ENCODE measurements around the gene NXPH1.

The NXPH1 gene

DNA sequence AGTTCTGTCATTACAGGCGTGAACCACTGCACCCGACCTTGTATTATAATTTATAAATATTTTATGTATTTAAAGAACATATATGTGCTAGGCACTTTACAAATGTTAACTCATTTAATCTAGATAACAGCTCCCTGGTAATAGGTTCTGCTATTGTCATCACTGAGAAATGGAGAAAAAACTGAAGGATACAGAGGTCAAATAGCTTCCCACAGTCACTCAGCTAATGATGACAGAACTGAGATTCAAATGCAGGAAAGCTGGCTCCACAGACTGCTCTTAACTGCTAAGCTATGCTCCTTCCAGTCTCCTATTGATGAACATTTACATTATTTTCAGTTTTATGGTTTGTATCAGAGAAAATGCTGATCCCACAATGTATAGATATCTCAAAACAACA, 28.9 kb downstream of the NXPH1 start:
- Histone ChIP-seq H3K4me3 (ENCODE audit: low read depth, low read length, poor library complexity, severe bottlenecking) (no peak overlapping the region), H3K79me2 (ENCODE audit: insufficient read depth, low read length) (no peaks in the 10 kb centered on the region), H3K9ac (ENCODE audit: low read length) (no peak overlapping the region), H4K20me1 (ENCODE audit: insufficient read depth, low read length) (no peaks in the 10 kb centered on the region), H3K36me3 (ENCODE audit: insufficient read depth, low read length) (no peaks in the 10 kb centered on the region), H3K27me3 (ENCODE audit: insufficient read depth, low read length) (no peaks in the 10 kb centered on the region), H2AFZ (ENCODE audit: low read length) (no peak overlapping the region), H3F3A (ENCODE audit: insufficient read depth, low read length) (no peaks in the 10 kb centered on the region), H3K4me1 (ENCODE audit: insufficient read depth, low read length, severe bottlenecking) (no peaks in the 10 kb centered on the region), H3K9me3 (ENCODE audit: low read length) (no peaks in the 10 kb centered on the region), H3K9me2 (ENCODE audit: low read depth, low read length) (no peaks in the 10 kb centered on the region), H3K4me2 (ENCODE audit: low read length) (no peak overlapping the region), H3K27ac (ENCODE audit: low read depth, low read length, poor library complexity, severe bottlenecking) (no peak overlapping the region)
- no peak for TF ChIP-seq EZH2 (IDR thresholded peaks at IDR 0.05; ENCODE audit: borderline replicate concordance, low read length)
- TF ChIP-seq, protein P1, sequence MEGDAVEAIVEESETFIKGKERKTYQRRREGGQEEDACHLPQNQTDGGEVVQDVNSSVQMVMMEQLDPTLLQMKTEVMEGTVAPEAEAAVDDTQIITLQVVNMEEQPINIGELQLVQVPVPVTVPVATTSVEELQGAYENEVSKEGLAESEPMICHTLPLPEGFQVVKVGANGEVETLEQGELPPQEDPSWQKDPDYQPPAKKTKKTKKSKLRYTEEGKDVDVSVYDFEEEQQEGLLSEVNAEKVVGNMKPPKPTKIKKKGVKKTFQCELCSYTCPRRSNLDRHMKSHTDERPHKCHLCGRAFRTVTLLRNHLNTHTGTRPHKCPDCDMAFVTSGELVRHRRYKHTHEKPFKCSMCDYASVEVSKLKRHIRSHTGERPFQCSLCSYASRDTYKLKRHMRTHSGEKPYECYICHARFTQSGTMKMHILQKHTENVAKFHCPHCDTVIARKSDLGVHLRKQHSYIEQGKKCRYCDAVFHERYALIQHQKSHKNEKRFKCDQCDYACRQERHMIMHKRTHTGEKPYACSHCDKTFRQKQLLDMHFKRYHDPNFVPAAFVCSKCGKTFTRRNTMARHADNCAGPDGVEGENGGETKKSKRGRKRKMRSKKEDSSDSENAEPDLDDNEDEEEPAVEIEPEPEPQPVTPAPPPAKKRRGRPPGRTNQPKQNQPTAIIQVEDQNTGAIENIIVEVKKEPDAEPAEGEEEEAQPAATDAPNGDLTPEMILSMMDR (IDR thresholded peaks at IDR 0.05; ENCODE audit: low read length): no peak

DNA sequence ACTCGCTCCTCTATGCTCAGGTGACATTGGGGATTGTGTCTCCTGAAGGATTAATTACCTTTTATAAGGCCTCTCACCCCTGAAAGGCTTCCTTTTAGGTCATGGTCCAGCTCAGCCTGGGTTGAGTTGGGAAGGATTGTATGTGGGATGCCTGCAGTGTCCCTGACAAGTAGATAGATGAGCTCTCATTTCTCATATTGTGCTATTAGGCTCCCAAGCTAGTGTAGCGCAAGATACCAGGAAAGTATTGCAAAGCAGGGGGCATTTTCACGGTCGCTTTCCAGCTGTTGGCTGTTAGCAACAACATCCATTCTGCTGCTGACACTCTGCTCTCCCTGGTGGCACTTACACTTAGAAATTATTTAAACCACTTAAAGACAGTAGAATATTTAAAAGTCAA, 31.9 kb downstream of the NXPH1 start:
- Histone ChIP-seq H3K9ac (ENCODE audit: low read length) (no peak overlapping the region), H3K36me3 (ENCODE audit: insufficient read depth, low read length) (no peaks in the 10 kb centered on the region), H3K9me3 (ENCODE audit: low read length) (no peaks in the 10 kb centered on the region), H3K4me1 (ENCODE audit: insufficient read depth, low read length, severe bottlenecking) (no peaks in the 10 kb centered on the region), H3F3A (ENCODE audit: insufficient read depth, low read length) (no peaks in the 10 kb centered on the region), H4K20me1 (ENCODE audit: insufficient read depth, low read length) (no peaks in the 10 kb centered on the region), H3K27me3 (ENCODE audit: insufficient read depth, low read length) (no peaks in the 10 kb centered on the region), H3K79me2 (ENCODE audit: insufficient read depth, low read length) (no peaks in the 10 kb centered on the region), H3K4me2 (ENCODE audit: low read length) (no peak overlapping the region), H2AFZ (ENCODE audit: low read length) (no peak overlapping the region), H3K4me3 (ENCODE audit: low read depth, low read length, poor library complexity, severe bottlenecking) (no peak overlapping the region), H3K9me2 (ENCODE audit: low read depth, low read length) (no peaks in the 10 kb centered on the region), H3K27ac (ENCODE audit: low read depth, low read length, poor library complexity, severe bottlenecking) (no peak overlapping the region)
- no peak for TF ChIP-seq EZH2 (IDR thresholded peaks at IDR 0.05; ENCODE audit: borderline replicate concordance, low read length)
- TF ChIP-seq, protein P1 (IDR thresholded peaks at IDR 0.05; ENCODE audit: low read length): no peak

DNA sequence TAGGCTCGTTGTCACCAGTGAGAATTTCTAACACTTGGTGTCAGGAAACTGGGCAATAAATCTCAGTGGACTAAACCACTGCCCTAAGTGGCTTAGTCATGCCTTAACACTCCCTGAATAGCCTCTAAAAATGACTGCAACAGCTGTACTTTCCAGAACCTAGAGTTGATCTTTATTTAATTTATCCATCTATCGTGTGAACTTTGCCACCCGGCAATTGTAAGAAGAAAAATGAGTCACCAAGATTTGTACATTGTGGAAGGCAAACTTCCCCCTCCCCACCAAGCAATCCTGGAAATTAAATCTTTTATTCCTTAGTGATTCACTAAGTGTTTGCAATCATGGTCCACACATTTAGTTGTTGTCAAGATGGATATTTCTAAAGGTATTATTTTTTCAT, 47.1 kb downstream of the NXPH1 start:
- no peak overlapping the region for H2AFZ ChIP-seq (ENCODE audit: low read length)
- H3F3A ChIP-seq (ENCODE audit: insufficient read depth, low read length): no peaks in the 10 kb centered on the region
- no peaks in the 10 kb centered on the region for H4K20me1 ChIP-seq (ENCODE audit: insufficient read depth, low read length)
- no peak overlapping the region for H3K4me2 ChIP-seq (ENCODE audit: low read length)
- TF ChIP-seq, protein P1 (IDR thresholded peaks at IDR 0.05; ENCODE audit: low read length): no peak
- TF ChIP-seq EZH2 (IDR thresholded peaks at IDR 0.05; ENCODE audit: borderline replicate concordance, low read length): no peak
- H3K27ac ChIP-seq (ENCODE audit: low read depth, low read length, poor library complexity, severe bottlenecking): no peak overlapping the region
- H3K9me3 ChIP-seq (ENCODE audit: low read length): no peaks in the 10 kb centered on the region
- no peaks in the 10 kb centered on the region for H3K9me2 ChIP-seq (ENCODE audit: low read depth, low read length)
- no peaks in the 10 kb centered on the region for H3K27me3 ChIP-seq (ENCODE audit: insufficient read depth, low read length)
- H3K4me1 ChIP-seq (ENCODE audit: insufficient read depth, low read length, severe bottlenecking): no peaks in the 10 kb centered on the region
- H3K79me2 ChIP-seq (ENCODE audit: insufficient read depth, low read length): no peaks in the 10 kb centered on the region
- no peaks in the 10 kb centered on the region for H3K36me3 ChIP-seq (ENCODE audit: insufficient read depth, low read length)
- H3K4me3 ChIP-seq (ENCODE audit: low read depth, low read length, poor library complexity, severe bottlenecking): no peak overlapping the region
- no peak overlapping the region for H3K9ac ChIP-seq (ENCODE audit: low read length)

Data from OCI-LY1 (cell line).